Right forelimb (tissue), 1 donor: ENCODE data around the gene CRHR2.
"Not testable (repeated sequence)": the region's sequence is repeated elsewhere in the genome, so short reads cannot be mapped to it uniquely, and the experiment has no call there.

Experiments
- DNase-seq: peaks from one replicate; pipeline ENCODE4 v3.0.0-alpha.2; 2018

Gene CRHR2

GRCh38 chr7:30682212-30683083 is at the start of gene CRHR2:
Gene CRHR2, minus strand, starts transcription at chr7:30682456. Its CDS starts 176 bp downstream, at chr7:30682280.
- no peak for DNase-seq

GRCh38 chr7:30731581-30731980 is 49.3 kb upstream of the CRHR2 start:
- no peak for DNase-seq

GRCh38 chr7:30730996-30731395 is 48.7 kb upstream of the CRHR2 start:
- DNase-seq: no peak

GRCh38 chr7:30730097-30730496 is 47.8 kb upstream of the CRHR2 start:
- DNase-seq: no peak

- no peak for DNase-seq
Measured at GRCh38 chr7:30729642-30730041, 47.4 kb upstream of the CRHR2 start.

- DNase-seq: no peak
Measured at GRCh38 chr7:30728591-30729100, 46.4 kb upstream of the CRHR2 start.

GRCh38 chr7:30727061-30727945 is 45.0 kb upstream of the CRHR2 start:
- no peak for DNase-seq

GRCh38 chr7:30726296-30727006 is 44.2 kb upstream of the CRHR2 start:
- DNase-seq: no peak

- no peak for DNase-seq
Measured at GRCh38 chr7:30723776-30724175, 41.5 kb upstream of the CRHR2 start.

- DNase-seq: no peak
Measured at GRCh38 chr7:30722671-30723070, 40.4 kb upstream of the CRHR2 start.

- DNase-seq: no peak
Measured at GRCh38 chr7:30722187-30722586, 39.9 kb upstream of the CRHR2 start.

- no peak for DNase-seq
Measured at GRCh38 chr7:30721211-30721610, 39.0 kb upstream of the CRHR2 start.

- DNase-seq: not testable (repeated sequence)
Measured at GRCh38 chr7:30719434-30719833, 37.2 kb upstream of the CRHR2 start.

- DNase-seq: no peak
Measured at GRCh38 chr7:30717181-30717580, 34.9 kb upstream of the CRHR2 start.

- DNase-seq: no peak
Measured at GRCh38 chr7:30714129-30714528, 31.9 kb upstream of the CRHR2 start.

GRCh38 chr7:30713392-30713791 is 31.1 kb upstream of the CRHR2 start:
- DNase-seq: no peak

- no peak for DNase-seq
Measured at GRCh38 chr7:30710669-30711068, 28.4 kb upstream of the CRHR2 start.

GRCh38 chr7:30709549-30709948 is 27.3 kb upstream of the CRHR2 start:
- no peak for DNase-seq

- DNase-seq: no peak
Measured at GRCh38 chr7:30708983-30709382, 26.7 kb upstream of the CRHR2 start.

- DNase-seq: no peak
Measured at GRCh38 chr7:30708412-30708811, 26.2 kb upstream of the CRHR2 start.

GRCh38 chr7:30707391-30708357 is 25.4 kb upstream of the CRHR2 start:
- DNase-seq: no peak

GRCh38 chr7:30706908-30707307 is 24.7 kb upstream of the CRHR2 start:
- no peak for DNase-seq
